ENCODE results near the gene FKBP6.
"Not testable (repeated sequence)": the region's sequence is repeated elsewhere in the genome, so short reads cannot be mapped to it uniquely, and the experiment has no call there.

The FKBP6 gene

GRCh38 chr7:73303546-73303945 is 24.4 kb upstream of the FKBP6 start:
- TF ChIP-seq EZH2phosphoT487 (IDR thresholded peaks at IDR 0.05; ENCODE audit: low read length) (no peak), EZH2 (optimal IDR thresholded peaks at IDR 0.05; ENCODE audit: low read depth, low read length) (no peak), CTCF (IDR thresholded peaks at IDR 0.05; ENCODE audit: low read length) (no peak)
- Histone ChIP-seq H3K9me2 (replicated peaks; ENCODE audit: insufficient read depth, low read length) (no peaks in the 10 kb centered on the region), H3K9me3 (replicated peaks; ENCODE audit: insufficient read depth, low read length) (no peaks in the 10 kb centered on the region), H3F3A (ENCODE audit: insufficient read depth, low read length) (no peaks in the 10 kb centered on the region), H4K20me1 (ENCODE audit: insufficient read depth, low read length) (no peaks in the 10 kb centered on the region), H3K79me2 (ENCODE audit: low read length) (peaks cover 28% of the 10 kb centered on the region), H3K4me2 (ENCODE audit: low read depth, low read length) (no peak overlapping the region), H3K4me3 (ENCODE audit: low read length) (no peak overlapping the region), H3K27ac (ENCODE audit: low read length) (no peak overlapping the region), H3K4me1 (ENCODE audit: low read length) (peaks cover 7% of the 10 kb centered on the region), H2AFZ (ENCODE audit: low read length) (no peak overlapping the region), H3K9ac (ENCODE audit: low read length) (no peak overlapping the region), H3K27me3 (replicated peaks; ENCODE audit: insufficient read depth, low read length) (no peaks in the 10 kb centered on the region), H3K36me3 (replicated peaks; ENCODE audit: insufficient read depth, low read length) (no peaks in the 10 kb centered on the region; the same call in 1 of the 2 replicates)
- no peak for DNase-seq

- peaks cover 30% of the 10 kb centered on the region for H3K79me2 ChIP-seq (ENCODE audit: low read length)
- no peaks in the 10 kb centered on the region for H3K9me2 ChIP-seq (replicated peaks; ENCODE audit: insufficient read depth, low read length)
- no peaks in the 10 kb centered on the region; the same call in 1 of the 2 replicates for H3K36me3 ChIP-seq (replicated peaks; ENCODE audit: insufficient read depth, low read length)
- H3K4me3 ChIP-seq (ENCODE audit: low read length), result no peak overlapping the region
- H3K27me3 ChIP-seq (replicated peaks; ENCODE audit: insufficient read depth, low read length), result no peaks in the 10 kb centered on the region
- H3K9me3 ChIP-seq (replicated peaks; ENCODE audit: insufficient read depth, low read length), result no peaks in the 10 kb centered on the region
- H3K4me2 ChIP-seq (ENCODE audit: low read depth, low read length), result no peak overlapping the region
- no peak for DNase-seq
- no peak overlapping the region for H2AFZ ChIP-seq (ENCODE audit: low read length)
- no peak for TF ChIP-seq EZH2phosphoT487 (IDR thresholded peaks at IDR 0.05; ENCODE audit: low read length)
- TF ChIP-seq EZH2 (optimal IDR thresholded peaks at IDR 0.05; ENCODE audit: low read depth, low read length), result no peak
- TF ChIP-seq CTCF (IDR thresholded peaks at IDR 0.05; ENCODE audit: low read length), result no peak
- H3K27ac ChIP-seq (ENCODE audit: low read length), result no peak overlapping the region
- no peaks in the 10 kb centered on the region for H4K20me1 ChIP-seq (ENCODE audit: insufficient read depth, low read length)
- no peak overlapping the region for H3K9ac ChIP-seq (ENCODE audit: low read length)
- peaks cover 7% of the 10 kb centered on the region for H3K4me1 ChIP-seq (ENCODE audit: low read length)
- no peaks in the 10 kb centered on the region for H3F3A ChIP-seq (ENCODE audit: insufficient read depth, low read length)
These were observed 23.9 kb upstream of the FKBP6 start for GRCh38 chr7:73304071-73304470.

- H3F3A ChIP-seq (ENCODE audit: insufficient read depth, low read length); H3K27ac ChIP-seq (ENCODE audit: low read length); H3K27me3 ChIP-seq (replicated peaks; ENCODE audit: insufficient read depth, low read length); DNase-seq; H3K4me3 ChIP-seq (ENCODE audit: low read length); H3K4me1 ChIP-seq (ENCODE audit: low read length); H3K9me3 ChIP-seq (replicated peaks; ENCODE audit: insufficient read depth, low read length); H3K9me2 ChIP-seq (replicated peaks; ENCODE audit: insufficient read depth, low read length); H3K4me2 ChIP-seq (ENCODE audit: low read depth, low read length); H3K9ac ChIP-seq (ENCODE audit: low read length); H3K36me3 ChIP-seq (replicated peaks; ENCODE audit: insufficient read depth, low read length); H4K20me1 ChIP-seq (ENCODE audit: insufficient read depth, low read length); H2AFZ ChIP-seq (ENCODE audit: low read length): not testable (repeated sequence)
- H3K79me2 ChIP-seq (ENCODE audit: low read length), result peaks cover 30% of the 10 kb centered on the region
These were observed 23.2 kb upstream of the FKBP6 start for GRCh38 chr7:73304612-73305387.

GRCh38 chr7:73307436-73307835 is 20.5 kb upstream of the FKBP6 start:
- Histone ChIP-seq H3K4me1 (ENCODE audit: low read length) (peaks cover 7% of the 10 kb centered on the region), H3K36me3 (replicated peaks; ENCODE audit: insufficient read depth, low read length) (no peaks in the 10 kb centered on the region; the same call in 1 of the 2 replicates), H3K9ac (ENCODE audit: low read length) (no peak overlapping the region), H3K79me2 (ENCODE audit: low read length) (peaks cover 30% of the 10 kb centered on the region), H3K9me2 (replicated peaks; ENCODE audit: insufficient read depth, low read length) (no peaks in the 10 kb centered on the region), H3K9me3 (replicated peaks; ENCODE audit: insufficient read depth, low read length) (no peaks in the 10 kb centered on the region), H3K4me2 (ENCODE audit: low read depth, low read length) (peak overlapping the region; percentile 75), H3K27ac (ENCODE audit: low read length) (no peak overlapping the region), H4K20me1 (ENCODE audit: insufficient read depth, low read length) (no peaks in the 10 kb centered on the region), H3F3A (ENCODE audit: insufficient read depth, low read length) (no peaks in the 10 kb centered on the region), H3K27me3 (replicated peaks; ENCODE audit: insufficient read depth, low read length) (no peaks in the 10 kb centered on the region), H2AFZ (ENCODE audit: low read length) (no peak overlapping the region), H3K4me3 (ENCODE audit: low read length) (peak overlapping the region; percentile 74)
- TF ChIP-seq EZH2phosphoT487 (IDR thresholded peaks at IDR 0.05; ENCODE audit: low read length) (no peak), CTCF (IDR thresholded peaks at IDR 0.05; ENCODE audit: low read length) (no peak), EZH2 (optimal IDR thresholded peaks at IDR 0.05; ENCODE audit: low read depth, low read length) (no peak)
- no peak for DNase-seq
